SK-N-SH (cell line): Measurements from ENCODE around the gene DXO.
"Not testable (repeated sequence)": the region's sequence is repeated elsewhere in the genome, so short reads cannot be mapped to it uniquely, and the experiment has no call there.

Experiments
- CTCF ChIP-seq: fragments of 200-600 bp; sonication (generic); IDR thresholded peaks from 2 replicates; pipeline ENCODE4 v1.6.1; 2017; ENCODE audit warnings: antibody characterized with exemption, mild to moderate bottlenecking, moderate library complexity
- ELF1 ChIP-seq: IDR thresholded peaks from 2 replicates; pipeline ENCODE4 v1.4.0; 2012
- EZH2phosphoT487 ChIP-seq: fragments of 200-600 bp; sonication (generic); IDR thresholded peaks from 2 replicates; pipeline ENCODE4 v1.6.1; 2017; ENCODE audit warnings: low read depth, mixed run types, mild to moderate bottlenecking, antibody characterized with exemption, moderate library complexity, borderline replicate concordance
- FOXM1 ChIP-seq: IDR thresholded peaks from 2 replicates; pipeline ENCODE4 v1.4.0; 2012; ENCODE audit warnings: low read depth, mild to moderate bottlenecking
- GABPA ChIP-seq: IDR thresholded peaks from 2 replicates; pipeline ENCODE4 v1.4.0; 2012; ENCODE audit warnings: low read depth, mild to moderate bottlenecking
- MAX ChIP-seq: IDR thresholded peaks from 2 replicates; pipeline ENCODE4 v1.4.0; 2012; ENCODE audit warnings: low read depth
- MEF2A ChIP-seq: IDR thresholded peaks from 2 replicates; pipeline ENCODE4 v1.4.0; 2012; ENCODE audit warnings: low read depth, borderline replicate concordance
- REST ChIP-seq: IDR thresholded peaks from 2 replicates; pipeline ENCODE4 v1.6.1; 2012; ENCODE audit warnings: mild to moderate bottlenecking, low read depth, low read length, moderate library complexity
- SIN3A ChIP-seq: IDR thresholded peaks from 2 replicates; pipeline ENCODE4 v1.6.1; 2012; ENCODE audit warnings: low read depth, mild to moderate bottlenecking, low read length, moderate library complexity, borderline replicate concordance
- SMC3 ChIP-seq: IDR thresholded peaks from 2 replicates; pipeline ENCODE4 v1.6.1; 2012; ENCODE audit warnings: low read depth, low read length, improper control_type of control experiment

GRCh38 chr6:32013738-32014137, 41.8 kb upstream of the DXO start:
- TF ChIP-seq EZH2phosphoT487, SMC3, CTCF, FOXM1, REST, GABPA, MAX, SIN3A, ELF1, MEF2A: not testable (repeated sequence)
